Measurements from ENCODE around the gene GIPC1. TPM values are rescaled to one million over a fixed set of nuclear protein-coding genes. Genes with fewer than 3 reads are reported as not detected.

Gene GIPC1
- total RNA-seq, 1 experiment from 2014 or later, result 103 TPM

- Histone ChIP-seq H3K4me3 (replicated peaks in 1 of 2; ENCODE audit: low read depth in 1 of 2, low read length in 2 of 2) (no peak overlapping the region), H3K79me2 (ENCODE audit: insufficient read depth, low read length) (peaks cover 23% of the 10 kb centered on the region), H2AFZ (ENCODE audit: low read depth, low read length, poor library complexity, severe bottlenecking) (no peak overlapping the region), H3K9ac (ENCODE audit: low read length) (no peak overlapping the region), H3K4me1 (ENCODE audit: control insufficient read depth in 1 of 2, insufficient read depth in 2 of 2, low read length in 2 of 2) (peaks cover 21 to 37% of the 10 kb centered on the region in 2 experiments), H3K27ac (ENCODE audit: low read depth, low read length) (no peak overlapping the region), H3K4me2 (ENCODE audit: low read length) (no peak overlapping the region), H3K9me3 (ENCODE audit: control insufficient read depth in 1 of 2, insufficient read depth in 1 of 2, low read depth in 1 of 2, low read length in 2 of 2) (no peaks in the 10 kb centered on the region), H4K20me1 (ENCODE audit: insufficient read depth) (no peaks in the 10 kb centered on the region), H3K9me2 (ENCODE audit: insufficient read depth) (no peaks in the 10 kb centered on the region), H3K36me3 (ENCODE audit: control insufficient read depth in 1 of 2, insufficient read depth in 2 of 2, low read length in 2 of 2) (no peaks in the 10 kb centered on the region), H3K27me3 (ENCODE audit: insufficient read depth, low read length) (no peaks in the 10 kb centered on the region)
- intact Hi-C loops (cut with micrococcal nuclease), result loop anchor here (10.0 kb wide), 1 partner anchor 54 kb away; no protein-coding TSS in a partner anchor
- no peak for DNase-seq (ENCODE audit: low read depth, low spot score)
- ATAC-seq, result no peak
- ChIA-PET POLR2A (no interaction called here), CTCF (no interaction called here), RAD21 (ENCODE audit: low non-redundant PET in 1 of 2, low total read pairs in 2 of 2, uncharacterized antibody in 2 of 2, unreplicated experiment in 2 of 2) (no interaction called here)
- TF ChIP-seq TCF7L2 (IDR thresholded peaks at IDR 0.05; ENCODE audit: borderline replicate concordance, extremely low read depth, insufficient read depth, insufficient read length) (no peak), SIN3A (IDR thresholded peaks at IDR 0.05; ENCODE audit: low read depth) (no peak), SP1 (IDR thresholded peaks at IDR 0.05; ENCODE audit: low read depth) (no peak), EZH2phosphoT487 (IDR thresholded peaks at IDR 0.05; ENCODE audit: borderline replicate concordance) (no peak), YY1 (IDR thresholded peaks at IDR 0.05; ENCODE audit: extremely low read depth, insufficient replicate concordance, low read depth, low read length) (no peak), EZH2 (IDR thresholded peaks at IDR 0.05) (no peak)
- no TSS peak for BruUV-seq (replicated peaks)
Measured at GRCh38 chr19:14430712-14431111, 65.2 kb downstream of the GIPC1 start.

- intact Hi-C loops (cut with micrococcal nuclease), result no loop called here
- Histone ChIP-seq H3K27ac (ENCODE audit: low read depth, low read length) (no peak overlapping the region), H3K79me2 (ENCODE audit: insufficient read depth, low read length) (peaks cover 5% of the 10 kb centered on the region; the same call in 1 of the 2 replicates), H3K9me2 (ENCODE audit: insufficient read depth) (no peaks in the 10 kb centered on the region), H4K20me1 (ENCODE audit: insufficient read depth) (no peaks in the 10 kb centered on the region), H3K36me3 (ENCODE audit: control insufficient read depth in 1 of 2, insufficient read depth in 2 of 2, low read length in 2 of 2) (no peaks in the 10 kb centered on the region), H3K27me3 (ENCODE audit: insufficient read depth, low read length) (no peaks in the 10 kb centered on the region), H3K4me2 (ENCODE audit: low read length) (no peak overlapping the region), H3K9me3 (ENCODE audit: control insufficient read depth in 1 of 2, insufficient read depth in 1 of 2, low read depth in 1 of 2, low read length in 2 of 2) (no peaks in the 10 kb centered on the region), H3K4me1 (ENCODE audit: control insufficient read depth in 1 of 2, insufficient read depth in 2 of 2, low read length in 2 of 2) (peaks cover 7 to 22% of the 10 kb centered on the region in 2 experiments), H3K9ac (ENCODE audit: low read length) (no peak overlapping the region), H2AFZ (ENCODE audit: low read depth, low read length, poor library complexity, severe bottlenecking) (no peak overlapping the region), H3K4me3 (replicated peaks in 1 of 2; ENCODE audit: low read depth in 1 of 2, low read length in 2 of 2) (no peak overlapping the region)
- ChIA-PET POLR2A (interaction anchor here (0.7 to 1.2 kb wide), 2 partner anchors 9 to 265 kb away, joined by 3 read pairs; no protein-coding TSS in a partner anchor), RAD21 (ENCODE audit: low non-redundant PET in 1 of 2, low total read pairs in 2 of 2, uncharacterized antibody in 2 of 2, unreplicated experiment in 2 of 2) (no interaction called here), CTCF (no interaction called here)
- DNase-seq (ENCODE audit: low read depth, low spot score) (no peak), ATAC-seq (no peak)
- TF ChIP-seq FOSL1 (IDR thresholded peaks at IDR 0.05; ENCODE audit: low read depth), result no peak
- TF ChIP-seq EGR1 (IDR thresholded peaks at IDR 0.05; ENCODE audit: low read depth), result no peak
- no peak for TF ChIP-seq YY1 (IDR thresholded peaks at IDR 0.05; ENCODE audit: extremely low read depth, insufficient replicate concordance, low read depth, low read length)
- TF ChIP-seq CBX3 (IDR thresholded peaks at IDR 0.05; ENCODE audit: low read depth), result no peak
- TF ChIP-seq TCF7L2 (IDR thresholded peaks at IDR 0.05; ENCODE audit: borderline replicate concordance, extremely low read depth, insufficient read depth, insufficient read length), result no peak
- TF ChIP-seq ZNF274 (IDR thresholded peaks at IDR 0.05; ENCODE audit: low read depth, low read length), result no peak
- TF ChIP-seq ELF1 (IDR thresholded peaks at IDR 0.05; ENCODE audit: borderline replicate concordance, low read depth), result no peak
- TF ChIP-seq CEBPB (IDR thresholded peaks at IDR 0.05; ENCODE audit: low read depth), result no peak
- TF ChIP-seq POLR2AphosphoS5 (IDR thresholded peaks at IDR 0.05; ENCODE audit: low read depth, low read length), result no peak
- no peak for TF ChIP-seq EZH2phosphoT487 (IDR thresholded peaks at IDR 0.05; ENCODE audit: borderline replicate concordance)
- TF ChIP-seq SP1 (IDR thresholded peaks at IDR 0.05; ENCODE audit: low read depth), result no peak
- no peak for TF ChIP-seq POLR2A (IDR thresholded peaks at IDR 0.05; ENCODE audit: borderline replicate concordance, extremely low read depth, insufficient read depth, insufficient read length)
- TF ChIP-seq REST (IDR thresholded peaks at IDR 0.05; ENCODE audit: low read depth), result no peak
- TF ChIP-seq ZFX (IDR thresholded peaks at IDR 0.05), result no peak
- no peak for TF ChIP-seq SRF (IDR thresholded peaks at IDR 0.05; ENCODE audit: low read depth)
- no peak for TF ChIP-seq MAX (IDR thresholded peaks at IDR 0.05)
- no peak for TF ChIP-seq RAD21 (IDR thresholded peaks at IDR 0.05; ENCODE audit: low read depth)
- no TSS peak for BruUV-seq (replicated peaks)
Measured at GRCh38 chr19:14428882-14429416, 67.0 kb downstream of the GIPC1 start.

All from HCT116 (cell line).